H1 (cell line): ENCODE results near the gene POP7. TPM values are rescaled to one million over a fixed set of nuclear protein-coding genes. Genes with fewer than 3 reads are reported as not detected.

ENCODE experiments used
- CTCF ChIA-PET: fragments of 300-600 bp; sonication (Branson Sonifier 250); formaldehyde crosslinking; loops from one replicate; lab custom pipeline; 2021; ENCODE audit not compliant: partially characterized antibody; lab: Charles Lee
- POLR2A ChIA-PET: fragments of 300-600 bp; sonication (Branson Sonifier 250); formaldehyde crosslinking; loops from one replicate; lab custom pipeline; 2021; ENCODE audit warnings: inconsistent platforms; ENCODE audit not compliant: partially characterized antibody; lab: Charles Lee
- DNase-seq, 2 experiments: peaks; one replicate each; pipeline versions ENCODE4 v3.0.0 to v3.0.0-alpha.2; 2010 to 2022; ENCODE audit warnings: low spot score in 2 of 2, low read depth in 1 of 2, mixed read lengths in 1 of 2
- FAIRE-seq: peaks from 2 replicates; lab custom pipeline; 2011; peaks lifted over from hg19 to GRCh38; lab: Jason Lieb, UNC
- H2AFZ ChIP-seq: 2 replicates; pipeline ENCODE4 v1.8.1; 2012; ENCODE audit warnings: low read length, inconsistent platforms
- H2AK5ac ChIP-seq: 2 replicates; pipeline ENCODE4 v1.6.1; 2013; ENCODE audit warnings: low read depth, low read length
- H2BK120ac ChIP-seq: replicated peaks from 2 replicates; pipeline ENCODE3; 2013; ENCODE audit warnings: low read depth, low read length, inconsistent platforms
- H2BK12ac ChIP-seq: 2 replicates; pipeline ENCODE4 v1.6.1; 2013; ENCODE audit warnings: low read depth, low read length
- H2BK15ac ChIP-seq: 2 replicates; pipeline ENCODE4 v1.6.1; 2013; ENCODE audit warnings: low read length
- H2BK20ac ChIP-seq: 2 replicates; pipeline ENCODE4 v1.6.1; 2013; ENCODE audit warnings: low read length
- H2BK5ac ChIP-seq: 2 replicates; pipeline ENCODE4 v1.6.1; 2013; ENCODE audit warnings: low read depth, low read length
- H3K14ac ChIP-seq: 2 replicates; pipeline ENCODE4 v1.6.1; 2013; ENCODE audit warnings: inconsistent platforms; ENCODE audit not compliant: insufficient read length
- H3K18ac ChIP-seq: 2 replicates; pipeline ENCODE4 v1.6.1; 2013; ENCODE audit warnings: low read length; ENCODE audit errors: extremely low read depth
- H3K23ac ChIP-seq: 2 replicates; pipeline ENCODE4 v1.6.1; 2013; ENCODE audit warnings: inconsistent platforms; ENCODE audit not compliant: insufficient read length
- H3K23me2 ChIP-seq: 2 replicates; pipeline ENCODE4 v1.6.1; 2013; ENCODE audit warnings: low read depth, low read length
- H3K27ac ChIP-seq: 2 replicates; pipeline ENCODE4 v1.6.1; 2011; ENCODE audit warnings: low read depth, low read length, inconsistent platforms
- H3K27me3 ChIP-seq, 4 experiments: replicated peaks in 1 of 4; 1 replicate in 1 of 4; 2 replicates in 3 of 4; pipeline versions ENCODE4 v1.6.1 to v1.8.1; 2011 to 2013; ENCODE audit warnings: low read length in 3 of 4, mild to moderate bottlenecking in 3 of 4, inconsistent platforms in 2 of 4, mixed read lengths in 2 of 4, moderate library complexity in 1 of 4; ENCODE audit not compliant: control insufficient read depth in 3 of 4, insufficient read depth in 3 of 4; ENCODE audit errors: extremely low read depth in 1 of 4
- H3K36me3 ChIP-seq, 4 experiments: 2 replicates each; pipeline versions ENCODE4 v1.6.1 to v1.8.1; 2011 to 2013; ENCODE audit warnings: mild to moderate bottlenecking in 4 of 4, low read length in 3 of 4, moderate library complexity in 2 of 4, control low read depth in 1 of 4, inconsistent platforms in 1 of 4; ENCODE audit not compliant: insufficient read depth in 4 of 4, control insufficient read depth in 2 of 4
- H3K4ac ChIP-seq: replicated peaks from 2 replicates; pipeline ENCODE3; 2013; ENCODE audit warnings: low read length, low read depth, mixed read lengths, inconsistent platforms; ENCODE audit not compliant: insufficient read length
- H3K4me1 ChIP-seq, 4 experiments: replicated peaks in 1 of 4; 1 replicate in 1 of 4; 2 replicates in 3 of 4; pipeline versions ENCODE4 v1.6.1 to v1.8.1; 2011 to 2013; ENCODE audit warnings: low read length in 3 of 4, inconsistent platforms in 2 of 4, mixed read lengths in 1 of 4; ENCODE audit not compliant: insufficient read depth in 4 of 4, control insufficient read depth in 3 of 4
- H3K4me2 ChIP-seq, 2 experiments: 2 replicates each; pipeline versions ENCODE4 v1.6.1 to v1.8.1; 2011 to 2013; ENCODE audit warnings: low read depth in 2 of 2, low read length in 2 of 2, control low read depth in 1 of 2, inconsistent platforms in 1 of 2, mild to moderate bottlenecking in 1 of 2; ENCODE audit not compliant: insufficient read depth in 1 of 2
- H3K4me3 ChIP-seq, 4 experiments: fragments of 200-600, 300-600 bp in 1 of 4; sonication (generic), shearing (Covaris generic), sonication (Bioruptor Twin) in 1 of 4; 2 replicates each; pipeline versions ENCODE4 v1.5.1 to v1.8.1; 2011 to 2016; ENCODE audit warnings: low read length in 4 of 4, low read depth in 3 of 4, control low read depth in 2 of 4, inconsistent platforms in 2 of 4, mild to moderate bottlenecking in 2 of 4, mixed read lengths in 1 of 4, moderate library complexity in 1 of 4; ENCODE audit not compliant: insufficient read depth in 2 of 4; ENCODE audit errors: extremely low read depth in 1 of 4
- H3K56ac ChIP-seq: replicated peaks from 2 replicates; pipeline ENCODE3; 2013; ENCODE audit warnings: low read depth, mild to moderate bottlenecking, mixed read lengths, low read length, inconsistent platforms; ENCODE audit not compliant: insufficient read length
- H3K79me1 ChIP-seq: 2 replicates; pipeline ENCODE4 v1.6.1; 2013; ENCODE audit warnings: low read depth, low read length, control low read depth
- H3K79me2 ChIP-seq, 2 experiments: 2 replicates each; pipeline versions ENCODE4 v1.6.1 to v1.8.1; 2012 to 2013; ENCODE audit warnings: low read length in 2 of 2, mild to moderate bottlenecking in 2 of 2, inconsistent platforms in 1 of 2; ENCODE audit not compliant: insufficient read depth in 2 of 2, control insufficient read depth in 1 of 2
- H3K9ac ChIP-seq, 4 experiments: replicated peaks in 1 of 4; 1 replicate in 1 of 4; 2 replicates in 3 of 4; pipeline versions ENCODE4 v1.6.1 to v1.8.1; 2011 to 2013; ENCODE audit warnings: low read depth in 3 of 4, low read length in 3 of 4, control low read depth in 2 of 4, mild to moderate bottlenecking in 2 of 4, moderate library complexity in 2 of 4, inconsistent platforms in 1 of 4; ENCODE audit errors: extremely low read depth in 1 of 4
- H3K9me3 ChIP-seq, 2 experiments: 2 replicates each; pipeline versions ENCODE4 v1.6.1 to v1.8.1; 2012 to 2013; ENCODE audit warnings: mild to moderate bottlenecking in 2 of 2, moderate library complexity in 2 of 2, control low read depth in 1 of 2, inconsistent platforms in 1 of 2, low read depth in 1 of 2, low read length in 1 of 2, mixed read lengths in 1 of 2; ENCODE audit not compliant: insufficient read depth in 2 of 2
- H4K20me1 ChIP-seq, 2 experiments: replicated peaks in 1 of 2; 2 replicates each; pipeline versions ENCODE3 to v1.8.1; 2011 to 2013; ENCODE audit warnings: inconsistent platforms in 2 of 2, low read length in 2 of 2, mild to moderate bottlenecking in 1 of 2; ENCODE audit not compliant: insufficient read depth in 2 of 2, control insufficient read depth in 1 of 2
- H4K5ac ChIP-seq: 2 replicates; pipeline ENCODE4 v1.6.1; 2013; ENCODE audit warnings: low read length, low read depth, mixed read lengths, inconsistent platforms; ENCODE audit not compliant: insufficient read length
- H4K8ac ChIP-seq: 2 replicates; pipeline ENCODE4 v1.8.0; 2013; ENCODE audit warnings: mild to moderate bottlenecking, moderate library complexity, low read length, inconsistent platforms; ENCODE audit not compliant: insufficient read depth; ENCODE audit errors: extremely low read depth
- H4K91ac ChIP-seq: replicated peaks from 2 replicates; pipeline ENCODE3; 2013; ENCODE audit warnings: low read length, mixed read lengths, inconsistent platforms; ENCODE audit not compliant: insufficient read length
- JUN ChIP-seq: IDR thresholded peaks from 2 replicates; pipeline ENCODE4 v1.6.1; 2011; ENCODE audit warnings: low read depth, mild to moderate bottlenecking, improper control_type of control experiment, low read length
- POLR2AphosphoS5 ChIP-seq: IDR thresholded peaks from 2 replicates; pipeline ENCODE4 v1.6.1; 2011; ENCODE audit warnings: low read depth, low read length
- RNF2 ChIP-seq: fragments of 200-900, 300-1000 bp; sonication (generic); IDR thresholded peaks from 2 replicates; pipeline ENCODE4 v1.7.1; 2016; ENCODE audit warnings: borderline replicate concordance, low read depth, mild to moderate bottlenecking, antibody characterized with exemption, low read length; ENCODE audit not compliant: poor library complexity, severe bottlenecking; ENCODE audit errors: missing control alignments
- WGBS, 2 experiments: shearing (Covaris generic) in 1 of 2; methylation state at CpG; one replicate each; pipeline versions ENCODE4 v1.1.6 to v1.1.7; 2013 to 2015; ENCODE audit warnings: low lambda C conversion rate in 2 of 2, mixed read lengths in 2 of 2, inconsistent platforms in 1 of 2, low coverage in 1 of 2, missing lambda C conversion rate in 1 of 2; ENCODE audit not compliant: insufficient replicate concordance in 2 of 2, insufficient coverage in 1 of 2, insufficient read length in 1 of 2; ENCODE audit errors: extremely low coverage in 1 of 2, missing lambda C conversion rate in 1 of 2; 5-methylcytosine and 5-hydroxymethylcytosine counted together
- polyA plus RNA-seq, 7 experiments: library from polyadenylated mRNA; depleted of rRNA in 3 of 7; stranded (reverse) in 5 of 7; unstranded in 2 of 7; fragments of >200 nt in 5 of 7; fragments of 200-250 nt in 2 of 7; gene quantifications; 1 replicate in 5 of 7; 2 replicates in 1 of 7; 4 replicates in 1 of 7; pipeline versions ENCODE4 v1.2.1 to v1.2.3, GENCODE V29; 2011 to 2013; ENCODE audit warnings: missing spikeins in 2 of 7, mixed read lengths in 2 of 7
- total RNA-seq: library from RNA; stranded (reverse); fragmentation: NEBNext Ultra II Directional; extraction: Animal tissue kit (Norgen Biotek cat#: 25700); gene quantifications from 2 replicates; pipeline ENCODE4 v1.2.1, GENCODE V29; 2021

Gene POP7
- total and polyA plus RNA-seq, 2 of the 8 experiments (the other 6 are each of a cell fraction or from before 2014, with no cell fraction given): 92.5 to 135 TPM

GRCh38 chr7:100679129-100679926 lies 26.6 kb upstream of the POP7 start:
- Histone ChIP-seq H2BK20ac (no peak overlapping the region), H3K56ac (no peak overlapping the region), H3K18ac (no peak overlapping the region), H3K9ac (no peak overlapping the region), H3K27ac (no peak overlapping the region; the same call in 1 of the 2 replicates), H2BK12ac (no peak overlapping the region), H2AFZ (no peak overlapping the region), H3K4ac (no peak overlapping the region), H3K79me1 (peaks cover 3% of the 10 kb centered on the region), H2BK5ac (no peak overlapping the region), H4K20me1 (peaks cover 13 to 35% of the 10 kb centered on the region in 2 experiments), H3K4me1 (peaks cover 0 to 7% (median 4%) of the 10 kb centered on the region in 4 experiments; a peak in 6 of 7 replicates), H3K14ac (no peak overlapping the region), H3K27me3 (no peaks in the 10 kb centered on the region), H3K4me3 (no peak overlapping the region), H2BK120ac (no peak overlapping the region), H2BK15ac (no peak overlapping the region), H4K91ac (no peak overlapping the region), H4K8ac (no peak overlapping the region), H3K23me2 (peaks cover 5% of the 10 kb centered on the region; the same call in 1 of the 2 replicates), H2AK5ac (no peak overlapping the region), H3K36me3 (peaks cover 20 to 75% (median 45%) of the 10 kb centered on the region in 4 experiments; a peak in 7 of 8 replicates), H3K9me3 (no peaks in the 10 kb centered on the region), H3K79me2 (no peaks in the 10 kb centered on the region), H4K5ac (no peak overlapping the region), H3K23ac (no peak overlapping the region), H3K4me2 (no peak overlapping the region; a peak in 1 of 4 replicates)
- POLR2A ChIA-PET: interaction anchor here (0.7 to 10.3 kb wide), 19 partner anchors 10 to 177 kb away, joined by 3 to 257 read pairs (median 5); partner anchors contain the start of genes FBXO24, GIGYF1, MOSPD3 and PCOLCE
- no peak for FAIRE-seq
- TF ChIP-seq POLR2AphosphoS5 (peak; percentile 53; the same call in 1 of the 2 replicates), JUN (no peak), RNF2 (no peak)
- CTCF ChIA-PET: interaction anchor here (0.9 to 20.7 kb wide), 5 partner anchors 13 to 114 kb away, joined by 3 to 254 read pairs (median 5); partner anchors contain the start of genes GIGYF1 and POP7
- DNase-seq: no peak
- 86% methylated on average over 13 of the region's 13 CpGs; no CpG with 5 or more reads in 1 of the 2 experiments for WGBS, 2 experiments
